ENCODE data around the gene CLUH. TPM values are rescaled to one million over a fixed set of nuclear protein-coding genes. Genes with fewer than 3 reads are reported as not detected.
"Not testable (repeated sequence)": the region's sequence is repeated elsewhere in the genome, so short reads cannot be mapped to it uniquely, and the experiment has no call there.

Gene CLUH
- total RNA-seq, 1 donor = 27.8 TPM

GRCh38 chr17:2656283-2656682 lies 55.3 kb downstream of the CLUH start:
- H3K4me1 ChIP-seq (ENCODE audit: insufficient read depth, low read length) = peaks cover 21% of the 10 kb centered on the region
- no peak overlapping the region for H3K4me3 ChIP-seq (ENCODE audit: low read length)
- no peaks in the 10 kb centered on the region for H3K27me3 ChIP-seq (ENCODE audit: insufficient read depth, low read length)
- H3K9me3 ChIP-seq (ENCODE audit: low read depth, low read length) = no peaks in the 10 kb centered on the region

DNA sequence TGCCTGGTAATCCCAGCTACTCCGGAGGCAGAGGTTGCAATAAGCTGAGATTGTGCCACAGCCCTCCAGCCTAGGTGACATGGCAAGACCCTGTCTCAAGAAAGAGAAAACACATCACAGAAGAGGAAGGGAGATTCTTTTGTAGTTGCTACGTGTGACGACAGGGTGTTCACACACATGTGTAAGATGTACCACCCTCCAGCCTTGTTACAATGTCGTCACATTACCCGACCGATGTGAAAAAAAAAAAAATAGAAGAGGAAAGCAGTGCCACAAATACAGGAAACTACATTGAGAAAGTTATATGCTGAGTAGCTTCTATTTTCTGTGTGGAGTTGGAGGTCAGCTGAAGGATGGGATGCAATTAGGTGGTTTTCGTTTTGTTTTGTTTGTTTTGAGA lies 56.0 kb downstream of the CLUH start:
- H3K4me3 ChIP-seq (ENCODE audit: low read length) = no peak overlapping the region
- no peaks in the 10 kb centered on the region for H3K9me3 ChIP-seq (ENCODE audit: low read depth, low read length)

DNA sequence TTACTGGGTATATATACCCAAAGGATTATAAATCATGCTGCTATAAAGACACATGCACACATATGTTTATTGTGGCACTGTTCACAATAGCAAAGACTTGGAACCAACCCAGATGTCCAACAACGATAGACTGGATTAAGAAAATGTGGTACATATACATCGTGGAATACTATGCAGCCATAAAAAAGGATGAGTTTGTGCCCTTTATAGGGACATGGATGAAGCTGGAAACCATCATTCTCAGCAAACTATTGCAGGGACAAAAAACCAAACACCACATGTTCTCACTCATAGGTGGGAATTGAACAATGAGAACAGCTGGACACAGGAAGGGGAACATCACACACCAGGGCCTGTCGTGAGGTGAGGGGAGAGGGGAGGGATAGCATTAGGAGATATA lies 58.7 kb downstream of the CLUH start:
- H3K4me3 ChIP-seq (ENCODE audit: low read length); H3K9me3 ChIP-seq (ENCODE audit: low read depth, low read length); H3K27me3 ChIP-seq (ENCODE audit: insufficient read depth, low read length): not testable (repeated sequence)
- H3K4me1 ChIP-seq (ENCODE audit: insufficient read depth, low read length) = peaks cover 12% of the 10 kb centered on the region

More for the DNA sequence above, 56.0 kb downstream of the CLUH start:
- Histone ChIP-seq H3K4me1 (ENCODE audit: insufficient read depth, low read length) (peaks cover 21% of the 10 kb centered on the region), H3K27me3 (ENCODE audit: insufficient read depth, low read length) (no peaks in the 10 kb centered on the region)

GRCh38 chr17:2649191-2649590 lies 62.4 kb downstream of the CLUH start:
- no peaks in the 10 kb centered on the region for H3K4me1 ChIP-seq (ENCODE audit: insufficient read depth, low read length)
- no peak overlapping the region for H3K4me3 ChIP-seq (ENCODE audit: low read length)
- H3K27me3 ChIP-seq (ENCODE audit: insufficient read depth, low read length) = no peaks in the 10 kb centered on the region
- no peaks in the 10 kb centered on the region for H3K9me3 ChIP-seq (ENCODE audit: low read depth, low read length)

GRCh38 chr17:2647957-2648356 lies 63.6 kb downstream of the CLUH start:
- no peaks in the 10 kb centered on the region for H3K9me3 ChIP-seq (ENCODE audit: low read depth, low read length)
- no peaks in the 10 kb centered on the region for H3K4me1 ChIP-seq (ENCODE audit: insufficient read depth, low read length)
- H3K27me3 ChIP-seq (ENCODE audit: insufficient read depth, low read length) = no peaks in the 10 kb centered on the region
- H3K4me3 ChIP-seq (ENCODE audit: low read length) = no peak overlapping the region

- no peaks in the 10 kb centered on the region for H3K9me3 ChIP-seq (ENCODE audit: low read depth, low read length)
- no peak overlapping the region for H3K4me3 ChIP-seq (ENCODE audit: low read length)
- H3K4me1 ChIP-seq (ENCODE audit: insufficient read depth, low read length) = no peaks in the 10 kb centered on the region
- no peaks in the 10 kb centered on the region for H3K27me3 ChIP-seq (ENCODE audit: insufficient read depth, low read length)
Observed at GRCh38 chr17:2644971-2645370, 66.6 kb downstream of the CLUH start.

Other genes starting within 250 kb of the CLUH start
- 50.3 TPM for gene METTL16, start 199.9 kb downstream of the CLUH start, total RNA-seq
- gene PAFAH1B1, start 118.1 kb downstream of the CLUH start, total RNA-seq = 106 TPM
- gene CCDC92B, start 37.9 kb upstream of the CLUH start, total RNA-seq = not detected
- gene RAP1GAP2, start 84.7 kb upstream of the CLUH start, total RNA-seq = 29.3 TPM